ENCODE data around the gene APMAP.

GRCh38 chr20:25033924-25034300 lies 41.4 kb upstream of the APMAP start:
- TF ChIP-seq POLR2A (IDR thresholded peaks at IDR 0.05) (no peak), EP300 (IDR thresholded peaks at IDR 0.05) (no peak)
- TF ChIP-seq, protein P1, sequence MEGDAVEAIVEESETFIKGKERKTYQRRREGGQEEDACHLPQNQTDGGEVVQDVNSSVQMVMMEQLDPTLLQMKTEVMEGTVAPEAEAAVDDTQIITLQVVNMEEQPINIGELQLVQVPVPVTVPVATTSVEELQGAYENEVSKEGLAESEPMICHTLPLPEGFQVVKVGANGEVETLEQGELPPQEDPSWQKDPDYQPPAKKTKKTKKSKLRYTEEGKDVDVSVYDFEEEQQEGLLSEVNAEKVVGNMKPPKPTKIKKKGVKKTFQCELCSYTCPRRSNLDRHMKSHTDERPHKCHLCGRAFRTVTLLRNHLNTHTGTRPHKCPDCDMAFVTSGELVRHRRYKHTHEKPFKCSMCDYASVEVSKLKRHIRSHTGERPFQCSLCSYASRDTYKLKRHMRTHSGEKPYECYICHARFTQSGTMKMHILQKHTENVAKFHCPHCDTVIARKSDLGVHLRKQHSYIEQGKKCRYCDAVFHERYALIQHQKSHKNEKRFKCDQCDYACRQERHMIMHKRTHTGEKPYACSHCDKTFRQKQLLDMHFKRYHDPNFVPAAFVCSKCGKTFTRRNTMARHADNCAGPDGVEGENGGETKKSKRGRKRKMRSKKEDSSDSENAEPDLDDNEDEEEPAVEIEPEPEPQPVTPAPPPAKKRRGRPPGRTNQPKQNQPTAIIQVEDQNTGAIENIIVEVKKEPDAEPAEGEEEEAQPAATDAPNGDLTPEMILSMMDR (IDR thresholded peaks at IDR 0.05), result no peak

All from ovary (tissue), 3 donors.